GM23338 (cell line): ENCODE results near the gene GJA3. TPM values are rescaled to one million over a fixed set of nuclear protein-coding genes. Genes with fewer than 3 reads are reported as not detected.

Experiments
- ATAC-seq: fragments of 200-7000 bp; cut with Tn5 transposase; 3 replicates; pipeline ENCODE4 v1.9.1; 2020
- DNase-seq: peaks from one replicate; pipeline ENCODE4 v3.0.0-alpha.2; 2015; ENCODE audit warnings: low spot score
- H2AFZ ChIP-seq: fragments of 200-600 bp; sonication (generic); 2 replicates; pipeline ENCODE4 v1.8.0; 2016; ENCODE audit warnings: antibody characterized with exemption, mild to moderate bottlenecking, moderate library complexity
- H3F3A ChIP-seq: fragments of 200-600 bp; sonication (generic); replicated peaks from 2 replicates; pipeline ENCODE4 v1.8.0; 2017; ENCODE audit warnings: antibody characterized with exemption, mixed run types, low read depth
- H3K27ac ChIP-seq: fragments of 200-600 bp; sonication (generic); 2 replicates; pipeline ENCODE4 v1.6.1; 2016; ENCODE audit warnings: low read depth
- H3K27me3 ChIP-seq: fragments of 200-600 bp; sonication (generic); 2 replicates; pipeline ENCODE4 v1.8.0; 2016; ENCODE audit warnings: mild to moderate bottlenecking, mixed run types, moderate library complexity; ENCODE audit not compliant: insufficient read depth
- H3K36me3 ChIP-seq: fragments of 200-600 bp; sonication (generic); 2 replicates; pipeline ENCODE4 v1.8.0; 2016; ENCODE audit warnings: mild to moderate bottlenecking; ENCODE audit not compliant: insufficient read depth
- H3K4me1 ChIP-seq: fragments of 200-600 bp; sonication (generic); 2 replicates; pipeline ENCODE4 v1.8.0; 2016; ENCODE audit warnings: mild to moderate bottlenecking, moderate library complexity; ENCODE audit not compliant: insufficient read depth
- H3K4me2 ChIP-seq: fragments of 200-600 bp; sonication (generic); 2 replicates; pipeline ENCODE4 v1.7.1; 2017; ENCODE audit warnings: mixed run types
- H3K4me3 ChIP-seq: fragments of 200-600 bp; sonication (generic); 2 replicates; pipeline ENCODE4 v1.6.1; 2016; ENCODE audit warnings: mixed run types
- H3K79me2 ChIP-seq: fragments of 200-600 bp; sonication (generic); replicated peaks from 2 replicates; pipeline ENCODE4 v1.8.0; 2017; ENCODE audit warnings: mild to moderate bottlenecking; ENCODE audit not compliant: insufficient read depth
- H3K9me2 ChIP-seq: fragments of 200-600 bp; sonication (generic); 2 replicates; pipeline ENCODE4 v1.8.0; 2017; ENCODE audit not compliant: insufficient read depth
- H4K20me1 ChIP-seq: fragments of 200-600 bp; sonication (generic); replicated peaks from 2 replicates; pipeline ENCODE4 v1.8.0; 2017; ENCODE audit warnings: mild to moderate bottlenecking; ENCODE audit not compliant: insufficient read depth
- H3K27ac Mint-ChIP-seq: 2 replicates; pipeline ENCODE4 v1.8.0; 2020; ENCODE audit warnings: inconsistent platforms, mild to moderate bottlenecking, moderate library complexity, mixed read lengths
- H3K27me3 Mint-ChIP-seq: 3 replicates; pipeline ENCODE4 v1.8.0; 2022; ENCODE audit warnings: low read depth, mild to moderate bottlenecking, moderate library complexity, mixed read lengths, inconsistent platforms; ENCODE audit not compliant: insufficient read depth, poor library complexity
- H3K36me3 Mint-ChIP-seq: 3 replicates; pipeline ENCODE4 v1.8.0; 2021; ENCODE audit warnings: low read depth, mild to moderate bottlenecking, inconsistent platforms, moderate library complexity, mixed read lengths
- H3K4me1 Mint-ChIP-seq: 3 replicates; pipeline ENCODE4 v1.8.0; 2020; ENCODE audit warnings: mild to moderate bottlenecking, inconsistent platforms, mixed read lengths
- H3K4me3 Mint-ChIP-seq: 3 replicates; pipeline ENCODE4 v1.8.0; 2021; ENCODE audit warnings: moderate library complexity, mild to moderate bottlenecking, inconsistent platforms, mixed read lengths
- H3K9me3 Mint-ChIP-seq: 3 replicates; pipeline ENCODE4 v1.8.0; 2020; ENCODE audit warnings: moderate library complexity, mild to moderate bottlenecking, inconsistent platforms, mixed read lengths
- CTCF ChIP-seq, 2 experiments: fragments of 200-600 bp in 1 of 2; sonication (generic) in 1 of 2; conservative IDR thresholded peaks; 2 replicates each; pipeline versions ENCODE4 v1.5.1 to v1.6.1; 2016 to 2017; ENCODE audit warnings: antibody characterized with exemption in 2 of 2, low read depth in 2 of 2, mild to moderate bottlenecking in 2 of 2, moderate library complexity in 1 of 2
- ETS1 ChIP-seq: IDR thresholded peaks from 2 replicates; pipeline ENCODE4 v1.6.1; 2016; ENCODE audit warnings: antibody characterized with exemption
- EZH2 ChIP-seq: fragments of 200-600 bp; sonication (generic); IDR thresholded peaks from one replicate; pipeline ENCODE4 v1.8.0; 2017; ENCODE audit warnings: antibody characterized with exemption, mild to moderate bottlenecking, low read depth; ENCODE audit not compliant: unreplicated experiment
- EZH2phosphoT487 ChIP-seq: fragments of 200-600 bp; sonication (generic); IDR thresholded peaks from one replicate; pipeline ENCODE4 v1.8.1; 2018; ENCODE audit warnings: antibody characterized with exemption; ENCODE audit not compliant: unreplicated experiment
- JUNB ChIP-seq: IDR thresholded peaks from one replicate; pipeline ENCODE4 v1.6.1; 2016; ENCODE audit warnings: antibody characterized with exemption; ENCODE audit not compliant: unreplicated experiment
- NANOG ChIP-seq: IDR thresholded peaks from 2 replicates; pipeline ENCODE4 v1.6.1; 2016; ENCODE audit warnings: antibody characterized with exemption, borderline replicate concordance
- POLR2AphosphoS5 ChIP-seq: IDR thresholded peaks from 2 replicates; pipeline ENCODE4 v1.6.1; 2016; ENCODE audit warnings: antibody characterized with exemption, low read depth
- REST ChIP-seq: IDR thresholded peaks from one replicate; pipeline ENCODE4 v1.6.1; 2018; ENCODE audit warnings: antibody characterized with exemption; ENCODE audit not compliant: unreplicated experiment
- STAT1 ChIP-seq: IDR thresholded peaks from one replicate; pipeline ENCODE4 v1.6.1; 2016; ENCODE audit warnings: antibody characterized with exemption; ENCODE audit not compliant: unreplicated experiment
- ZNF114 ChIP-seq: fragments of 250-450 bp; sonication (Bioruptor Pico); IDR thresholded peaks from 2 replicates; pipeline ENCODE4 v1.5.0; 2020; ENCODE audit warnings: mild to moderate bottlenecking, moderate library complexity
- ZNF331 ChIP-seq: fragments of 250-450 bp; sonication (Bioruptor Pico); IDR thresholded peaks from 2 replicates; pipeline ENCODE4 v1.5.0; 2020; ENCODE audit warnings: low read depth, mild to moderate bottlenecking, moderate library complexity
- polyA plus RNA-seq: library from polyadenylated mRNA; unstranded; fragments of >200 nt; fragmentation: Nextera tagmentation; extraction: Ambion mirVana; gene quantifications from 2 replicates; pipeline ENCODE4 v1.2.1, GENCODE V29; 2016
- total RNA-seq: library from RNA; depleted of rRNA; stranded (reverse); fragments of >200 nt; shearing (Covaris generic); gene quantifications from 2 replicates; pipeline ENCODE4 v1.2.3, GENCODE V29; 2014

Gene GJA3
- total and polyA plus RNA-seq, 2 experiments from 2014 or later = 0.17 to 0.23 TPM

DNA sequence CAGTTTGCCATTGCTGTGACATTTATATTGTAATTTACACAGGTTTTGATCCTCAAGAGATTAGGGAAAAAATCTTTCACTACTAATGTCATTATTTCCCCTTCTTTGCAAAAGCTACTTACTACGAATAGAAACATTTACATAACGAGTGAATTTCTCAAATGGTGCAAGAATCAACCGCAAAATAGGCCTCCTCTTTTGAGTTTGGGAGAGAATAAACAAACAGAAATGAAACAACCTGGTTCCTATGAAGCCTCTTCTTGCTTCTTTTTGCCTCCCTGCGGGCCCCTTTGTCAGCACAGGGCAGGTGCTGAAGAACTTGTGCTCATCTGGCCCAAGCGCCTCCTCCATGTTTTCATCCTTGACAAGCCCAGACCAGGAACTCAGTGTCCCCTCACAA is 10.1 kb upstream of the GJA3 start:
- no peaks in the 10 kb centered on the region for H3F3A ChIP-seq
- H3K27ac ChIP-seq = no peak overlapping the region
- H3K36me3 ChIP-seq = no peaks in the 10 kb centered on the region
- H2AFZ ChIP-seq = no peak overlapping the region
- peaks cover 8% of the 10 kb centered on the region; the same call in 1 of the 2 replicates for H3K27me3 ChIP-seq
- Mint-ChIP-seq H3K4me1 (peaks cover 15% of the 10 kb centered on the region), H3K27ac (no peak overlapping the region), H3K27me3 (peaks cover 20% of the 10 kb centered on the region), H3K4me3 (no peak overlapping the region), H3K9me3 (no peaks in the 10 kb centered on the region), H3K36me3 (no peaks in the 10 kb centered on the region)
- H4K20me1 ChIP-seq = no peaks in the 10 kb centered on the region
- H3K4me3 ChIP-seq = no peak overlapping the region
- H3K4me1 ChIP-seq = no peaks in the 10 kb centered on the region
- no peak for TF ChIP-seq JUNB
- no peak overlapping the region for H3K4me2 ChIP-seq
- no peak for ATAC-seq
- H3K9me2 ChIP-seq = no peaks in the 10 kb centered on the region
- no peak for DNase-seq
- no peaks in the 10 kb centered on the region for H3K79me2 ChIP-seq

DNA sequence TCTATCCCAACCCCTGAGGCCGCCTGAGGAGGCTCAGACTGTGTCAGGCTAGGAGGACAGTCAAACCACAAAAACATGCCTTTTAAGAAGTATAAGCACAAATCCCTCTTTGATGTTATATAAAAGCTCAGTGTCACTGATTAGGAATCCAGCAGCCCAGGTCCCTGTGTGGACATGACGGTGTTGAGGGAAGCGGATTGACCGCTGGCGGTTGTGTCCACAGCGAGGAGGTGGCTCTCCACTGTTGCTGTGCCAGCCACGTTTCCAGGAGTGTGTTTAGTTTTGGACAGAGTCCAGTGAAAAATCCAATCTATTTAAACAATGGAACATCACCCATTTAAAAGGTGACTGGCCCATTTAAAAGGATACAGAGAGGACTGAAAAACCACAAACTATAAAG is 7.5 kb upstream of the GJA3 start:
- Histone ChIP-seq H3K4me3 (no peak overlapping the region), H4K20me1 (no peaks in the 10 kb centered on the region), H2AFZ (no peak overlapping the region), H3K36me3 (no peaks in the 10 kb centered on the region), H3K4me2 (no peak overlapping the region), H3K4me1 (no peaks in the 10 kb centered on the region), H3K27me3 (no peaks in the 10 kb centered on the region), H3K9me2 (no peaks in the 10 kb centered on the region), H3K79me2 (no peaks in the 10 kb centered on the region), H3F3A (no peaks in the 10 kb centered on the region), H3K27ac (no peak overlapping the region)
- Mint-ChIP-seq H3K9me3 (no peaks in the 10 kb centered on the region), H3K27ac (no peak overlapping the region), H3K4me3 (no peak overlapping the region), H3K36me3 (no peaks in the 10 kb centered on the region), H3K27me3 (peaks cover 15% of the 10 kb centered on the region), H3K4me1 (peaks cover 8% of the 10 kb centered on the region)
- ATAC-seq (no peak), DNase-seq (no peak)
- TF ChIP-seq ZNF114 (CRISPR knock-in tag) (no peak), ZNF331 (CRISPR knock-in tag) (no peak), POLR2AphosphoS5 (no peak)

DNA sequence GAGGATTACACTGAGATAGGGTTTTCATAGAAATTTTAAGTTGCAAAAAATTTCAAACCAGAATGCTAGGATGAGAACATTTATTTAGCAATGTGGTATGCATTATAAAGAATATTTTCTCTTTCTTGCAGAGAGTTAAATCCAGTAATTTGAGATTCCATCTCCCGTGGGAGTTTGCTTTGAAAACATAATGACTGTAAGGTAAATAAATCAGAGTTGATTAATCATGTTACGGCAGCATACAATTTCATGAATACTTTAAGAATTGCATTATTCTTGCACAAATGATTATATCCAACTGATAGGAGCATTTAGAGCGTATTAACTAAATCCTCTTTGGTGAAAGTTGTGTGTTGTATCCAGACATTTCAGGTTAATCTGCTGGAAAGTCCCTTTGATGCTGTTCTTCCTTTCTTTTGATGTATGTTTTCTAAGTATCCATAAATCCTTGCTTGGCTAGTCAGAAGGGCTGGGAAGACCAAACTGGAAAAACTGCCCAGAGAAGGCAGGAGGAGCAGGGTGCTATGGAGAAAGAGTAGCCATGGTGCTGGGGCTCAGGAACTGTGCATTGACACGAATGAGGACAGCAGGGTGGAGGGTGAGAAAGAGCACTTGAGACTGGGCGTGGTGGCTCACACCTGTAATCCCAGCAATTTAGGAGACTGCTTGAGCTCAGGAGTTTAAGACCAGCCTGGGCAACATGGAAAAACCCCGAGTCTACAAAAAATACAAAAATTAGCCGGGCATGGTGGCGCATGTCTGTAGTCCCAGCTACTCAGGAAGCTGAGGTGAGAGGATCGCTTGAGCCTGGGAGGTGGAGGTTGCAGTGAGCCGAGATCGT is 4.8 kb upstream of the GJA3 start:
- Mint-ChIP-seq H3K36me3 (no peaks in the 10 kb centered on the region), H3K9me3 (no peaks in the 10 kb centered on the region), H3K4me3 (no peak overlapping the region), H3K27me3 (peaks cover 35% of the 10 kb centered on the region), H3K27ac (no peak overlapping the region), H3K4me1 (peaks cover 8% of the 10 kb centered on the region)
- Histone ChIP-seq H3K27ac (no peak overlapping the region), H4K20me1 (no peaks in the 10 kb centered on the region), H3K79me2 (no peaks in the 10 kb centered on the region), H3K36me3 (no peaks in the 10 kb centered on the region), H3K4me1 (peaks cover 4% of the 10 kb centered on the region; the same call in 1 of the 2 replicates), H3K9me2 (no peaks in the 10 kb centered on the region), H3K4me3 (no peak overlapping the region), H3K4me2 (no peak overlapping the region), H3F3A (0 out of 2 replicates have a peak, but pooled peaks cover 3% of the 10 kb centered on the region), H3K27me3 (peaks cover 26% of the 10 kb centered on the region), H2AFZ (peak overlapping the region; percentile 23; the same call in 1 of the 2 replicates)
- DNase-seq (no peak), ATAC-seq (no peak)
- TF ChIP-seq STAT1 (no peak), NANOG (no peak), POLR2AphosphoS5 (no peak), ZNF114 (CRISPR knock-in tag) (no peak), CTCF (conservative IDR thresholded peaks at IDR 0.05; ENCODE audit: low read depth in 2 of 2) (no peak), ETS1 (no peak), EZH2phosphoT487 (no peak), EZH2 (no peak), REST (no peak), ZNF331 (CRISPR knock-in tag) (no peak)
